HG02588 (cell line): ENCODE data around the gene CCDC200.
"Not testable (repeated sequence)": the region's sequence is repeated elsewhere in the genome, so short reads cannot be mapped to it uniquely, and the experiment has no call there.

Experiments
- ATAC-seq: cut with Tn5 transposase; IDR thresholded peaks from one replicate; pipeline ENCODE4 v1.9.1; 2021; ENCODE audit warnings: mild to moderate bottlenecking, moderate library complexity; ENCODE audit not compliant: unreplicated experiment

The CCDC200 gene

GRCh38 chr17:43228020-43228782 is at the start of gene CCDC200:
Gene CCDC200 (minus strand): TSS chr17:43228623. CDS start chr17:43228554, 69 bp downstream.
- not testable (repeated sequence) for ATAC-seq

DNA sequence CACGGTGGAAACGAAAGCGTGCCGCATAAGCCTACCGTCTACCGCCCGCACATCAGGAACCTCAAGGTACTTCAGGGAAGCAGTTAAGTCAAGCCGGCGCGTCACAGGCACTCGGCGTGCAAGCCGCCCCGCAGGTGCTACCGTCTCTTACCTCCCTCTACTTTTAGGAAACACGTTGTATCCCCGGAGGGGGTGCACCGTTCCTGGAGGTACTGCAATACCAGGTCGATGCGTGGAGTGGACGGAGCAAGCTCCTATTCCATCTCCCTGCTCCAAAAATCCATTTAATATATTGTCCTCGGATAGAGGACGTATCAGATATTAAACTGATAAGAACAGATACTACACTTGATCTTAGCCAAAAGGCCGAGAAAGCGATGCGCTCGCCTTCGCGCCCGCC is 44.5 kb upstream of the CCDC200 start:
- ATAC-seq: not testable (repeated sequence)

GRCh38 chr17:43272483-43272882 is 44.1 kb upstream of the CCDC200 start:
- not testable (repeated sequence) for ATAC-seq

DNA sequence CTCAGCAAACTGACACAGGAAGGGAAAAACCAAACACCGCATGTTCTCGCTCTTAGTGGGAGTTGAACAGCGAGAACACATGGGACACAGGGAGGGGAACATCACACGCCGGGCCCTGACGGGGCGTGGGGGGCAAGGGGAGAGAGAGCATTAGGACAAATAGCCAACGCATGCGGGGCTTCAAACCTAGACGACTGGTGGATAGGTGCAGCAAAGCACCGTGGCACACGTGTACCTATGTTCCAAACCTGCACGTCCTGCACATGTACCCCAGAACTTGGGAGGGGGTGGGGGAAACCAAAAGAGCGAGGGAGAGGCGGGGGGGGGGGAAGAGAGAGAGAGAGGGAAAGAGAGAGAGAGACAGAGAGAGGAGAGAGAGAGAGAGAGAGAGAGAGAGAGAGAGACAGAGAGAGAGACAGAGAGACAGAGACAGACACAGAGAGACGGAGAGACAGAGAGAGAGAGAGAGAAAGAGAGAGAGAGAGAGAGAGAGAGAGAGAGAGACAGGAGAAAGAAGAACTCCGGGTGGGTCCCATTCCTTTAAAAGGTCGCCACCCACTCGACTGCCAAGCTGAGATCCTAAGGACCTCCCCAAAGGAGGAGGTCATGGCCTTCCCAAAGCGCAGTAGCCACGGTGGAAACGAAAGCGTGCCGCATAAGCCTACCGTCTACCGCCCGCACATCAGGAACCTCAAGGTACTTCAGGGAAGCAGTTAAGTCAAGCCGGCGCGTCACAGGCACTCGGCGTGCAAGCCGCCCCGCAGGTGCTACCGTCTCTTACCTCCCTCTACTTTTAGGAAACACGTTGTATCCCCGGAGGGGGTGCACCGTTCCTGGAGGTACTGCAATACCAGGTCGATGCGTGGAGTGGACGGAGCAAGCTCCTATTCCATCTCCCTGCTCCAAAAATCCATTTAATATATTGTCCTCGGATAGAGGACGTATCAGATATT is 42.4 kb upstream of the CCDC200 start:
- not testable (repeated sequence) for ATAC-seq

GRCh38 chr17:43246456-43246855 is 18.0 kb upstream of the CCDC200 start:
- not testable (repeated sequence) for ATAC-seq

GRCh38 chr17:43240596-43241352 is 12.4 kb upstream of the CCDC200 start:
- not testable (repeated sequence) for ATAC-seq

- not testable (repeated sequence) for ATAC-seq
These were observed 11.2 kb upstream of the CCDC200 start for GRCh38 chr17:43239597-43239996.

GRCh38 chr17:43233877-43234276 is 5.5 kb upstream of the CCDC200 start, which contains the start of gene RNU2-1:
Gene RNU2-1 (minus strand): TSS chr17:43233977.
- not testable (repeated sequence) for ATAC-seq

GRCh38 chr17:43233263-43233662 is 4.8 kb upstream of the CCDC200 start:
- ATAC-seq: not testable (repeated sequence)

GRCh38 chr17:43232021-43232699 is 3.7 kb upstream of the CCDC200 start:
- ATAC-seq: not testable (repeated sequence)

DNA sequence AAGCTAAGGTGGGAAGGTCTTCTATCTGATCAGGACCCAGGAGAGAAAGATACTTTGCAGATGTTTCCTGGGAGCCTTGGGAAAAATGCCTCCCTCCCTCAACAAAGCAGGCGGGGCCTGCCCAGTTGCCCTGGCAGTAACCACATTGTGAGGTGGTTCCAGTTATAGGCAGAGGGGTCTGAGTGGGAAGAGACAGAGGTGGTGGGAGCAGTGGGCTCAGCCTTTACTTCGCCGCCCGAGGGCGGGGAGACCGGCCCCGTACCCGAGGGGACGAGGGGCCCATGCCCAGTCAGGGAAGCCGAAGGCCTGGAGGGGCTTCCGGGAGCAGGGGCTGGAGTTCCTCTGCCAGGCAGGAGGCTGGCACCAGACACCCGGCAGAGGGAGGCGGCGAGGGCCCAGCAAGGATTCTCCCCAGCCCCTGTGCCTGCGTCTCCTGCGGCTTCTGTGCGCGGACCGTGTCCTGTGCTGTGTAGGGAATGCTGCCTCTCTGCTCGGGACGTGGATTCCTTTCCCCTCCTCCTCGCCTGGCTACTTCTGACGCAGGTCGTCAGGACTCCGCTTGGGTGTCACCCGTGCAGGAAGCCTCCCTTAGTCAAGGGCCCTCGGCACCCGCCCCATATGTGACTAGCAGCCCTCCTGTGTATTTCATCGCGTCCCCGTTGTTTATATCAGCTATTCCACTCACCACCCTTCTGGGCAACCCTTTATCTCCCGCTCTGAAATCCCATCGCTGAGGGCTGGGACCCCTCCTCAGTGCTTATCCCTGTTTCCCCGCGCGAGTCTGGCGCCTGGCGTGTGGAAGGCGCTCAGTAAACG is 3.0 kb upstream of the CCDC200 start:
- ATAC-seq: not testable (repeated sequence)

- ATAC-seq: no peak
These were observed 2.0 kb downstream of the CCDC200 start for GRCh38 chr17:43226393-43226792.

DNA sequence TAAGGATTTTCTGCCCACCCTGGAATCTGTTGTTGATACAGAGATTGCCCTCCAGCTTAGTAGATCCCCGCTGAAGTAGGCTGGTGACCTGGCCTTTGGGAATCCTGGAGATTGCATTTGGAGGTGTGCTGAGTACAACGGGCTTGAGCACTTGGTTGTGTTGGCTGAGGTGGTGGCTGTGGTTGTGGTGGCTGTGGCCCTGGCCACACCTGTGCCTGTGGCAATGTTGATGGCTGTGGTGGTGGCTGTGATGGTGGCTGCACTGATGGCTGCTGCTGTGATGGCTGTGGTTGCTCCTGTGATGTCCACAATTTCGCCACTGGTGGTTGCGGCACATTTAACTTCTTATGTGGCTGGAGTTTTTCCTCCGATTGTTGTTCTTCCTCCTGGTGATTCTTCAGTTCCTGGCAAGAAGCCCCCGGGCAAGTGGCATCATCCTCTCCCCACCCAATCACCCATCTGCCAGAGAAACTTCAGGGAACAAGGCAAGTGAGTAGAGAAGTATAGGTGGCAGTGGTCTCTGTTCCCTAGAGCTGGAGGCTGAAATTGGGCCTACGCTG is 4.2 kb downstream of the CCDC200 start:
- ATAC-seq: no peak

DNA sequence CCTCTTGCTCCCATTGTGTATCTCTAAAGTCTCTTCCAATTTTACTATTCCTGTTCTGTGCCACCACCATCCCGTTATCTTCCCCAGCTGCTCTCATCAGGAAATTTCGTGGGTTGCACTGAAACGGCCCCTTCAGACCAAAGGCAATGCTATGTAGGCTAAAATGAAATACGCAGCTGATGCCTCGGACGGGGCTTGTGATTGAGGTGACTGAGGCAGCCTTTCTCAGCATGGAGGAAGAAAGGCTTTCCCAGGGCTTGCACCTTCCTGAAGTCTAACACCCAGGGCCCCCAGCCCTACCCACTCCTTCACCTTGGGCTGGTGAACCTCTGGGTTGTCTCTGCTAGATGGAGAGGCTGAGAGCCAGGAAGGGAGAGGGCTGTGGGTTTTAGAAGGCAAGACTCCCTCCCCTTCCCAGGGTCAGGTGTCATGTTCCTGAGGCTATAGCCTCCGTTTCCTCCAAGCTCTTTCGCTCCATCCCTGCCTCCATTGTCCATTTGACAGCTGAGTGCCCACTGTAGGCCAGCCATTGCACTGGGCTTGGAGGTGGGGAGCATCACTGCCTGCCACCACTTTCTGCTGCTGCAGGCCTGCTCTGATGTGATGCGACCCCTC is 7.8 kb downstream of the CCDC200 start:
- ATAC-seq: no peak

DNA sequence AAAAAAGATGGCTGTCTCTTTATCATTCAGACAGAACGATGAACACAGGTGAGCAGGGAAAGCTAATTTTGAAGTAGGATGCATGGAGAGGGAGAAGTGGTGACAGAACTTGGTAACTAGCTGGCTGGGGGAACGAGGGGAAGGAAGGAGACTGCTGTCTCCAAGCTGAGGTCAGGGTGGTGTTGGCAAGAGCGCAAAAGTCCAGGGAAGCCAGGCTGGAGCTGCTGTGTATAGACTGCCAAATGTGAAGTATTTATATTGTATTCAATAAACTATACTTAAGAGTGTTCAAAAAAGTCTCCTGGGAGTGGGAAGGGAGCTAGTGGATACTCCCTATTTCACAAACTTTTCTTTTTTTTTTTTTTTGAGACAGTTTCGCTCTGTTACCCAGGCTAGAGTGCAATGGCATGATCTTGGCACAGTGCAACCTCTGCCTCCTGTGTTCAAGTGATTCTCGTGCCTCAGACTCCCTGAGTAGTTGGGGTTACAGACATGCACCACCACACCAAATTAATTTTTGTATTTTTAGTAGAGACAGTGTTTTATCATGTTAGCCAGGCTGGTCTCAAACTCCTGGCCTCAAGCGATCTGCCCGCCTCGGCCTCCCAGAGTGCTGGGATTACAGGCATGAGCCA is 8.6 kb downstream of the CCDC200 start:
- no peak for ATAC-seq

DNA sequence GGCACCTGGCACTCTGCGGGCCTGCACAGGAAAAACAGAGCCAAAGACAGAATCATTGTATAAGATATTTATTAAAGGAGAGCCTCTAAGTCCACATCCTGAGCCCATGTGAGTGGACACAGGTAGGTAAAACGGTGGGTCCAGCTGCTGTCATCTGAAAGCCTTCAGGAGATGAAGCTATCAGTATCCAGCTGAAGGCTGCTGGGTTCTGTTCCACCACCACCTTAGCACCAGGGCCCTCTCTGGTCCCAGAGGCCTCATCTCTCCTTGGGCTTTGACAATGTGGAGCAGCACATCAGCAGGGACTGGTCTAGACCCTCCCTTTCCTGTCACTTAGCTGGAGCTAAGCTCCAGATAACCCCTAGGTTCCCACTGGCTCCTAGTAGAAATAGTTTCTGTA is 9.4 kb downstream of the CCDC200 start:
- no peak for ATAC-seq

DNA sequence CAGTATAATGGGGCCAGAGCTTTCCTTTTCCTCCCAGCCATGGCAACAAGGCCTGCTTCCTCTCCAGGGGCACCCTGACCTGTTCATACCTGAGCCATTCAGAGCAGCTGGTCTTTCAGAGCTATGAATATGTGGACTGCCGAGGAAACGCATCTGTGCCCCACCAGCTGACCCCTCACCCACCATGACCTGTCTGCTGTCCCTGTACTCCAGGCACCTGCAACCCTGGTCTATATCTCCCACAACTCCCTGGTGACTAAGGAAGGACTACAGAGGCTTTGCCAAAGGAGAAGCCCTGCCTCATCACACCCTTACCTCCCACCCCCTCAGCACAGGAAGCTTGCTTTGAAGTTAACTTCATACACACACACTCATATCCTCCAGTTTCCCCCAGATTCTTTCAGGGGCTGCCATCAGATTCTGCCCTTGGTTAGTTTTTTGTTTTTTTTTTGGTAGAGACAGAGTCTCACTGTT is 10.8 kb downstream of the CCDC200 start:
- no peak for ATAC-seq
